ENCODE data around the gene SERPINA6. TPM values are rescaled to one million over a fixed set of nuclear protein-coding genes. Genes with fewer than 3 reads are reported as not detected.
A peak's percentile ranks its signal among the peaks of the same experiment; 100 is the strongest.
"Not testable (repeated sequence)": the region's sequence is repeated elsewhere in the genome, so short reads cannot be mapped to it uniquely, and the experiment has no call there.

Gene SERPINA6
- total RNA-seq, 8 experiments from 2014 or later, result 0.13 to 0.97 (median 0.43) TPM; not detected in 3

DNA sequence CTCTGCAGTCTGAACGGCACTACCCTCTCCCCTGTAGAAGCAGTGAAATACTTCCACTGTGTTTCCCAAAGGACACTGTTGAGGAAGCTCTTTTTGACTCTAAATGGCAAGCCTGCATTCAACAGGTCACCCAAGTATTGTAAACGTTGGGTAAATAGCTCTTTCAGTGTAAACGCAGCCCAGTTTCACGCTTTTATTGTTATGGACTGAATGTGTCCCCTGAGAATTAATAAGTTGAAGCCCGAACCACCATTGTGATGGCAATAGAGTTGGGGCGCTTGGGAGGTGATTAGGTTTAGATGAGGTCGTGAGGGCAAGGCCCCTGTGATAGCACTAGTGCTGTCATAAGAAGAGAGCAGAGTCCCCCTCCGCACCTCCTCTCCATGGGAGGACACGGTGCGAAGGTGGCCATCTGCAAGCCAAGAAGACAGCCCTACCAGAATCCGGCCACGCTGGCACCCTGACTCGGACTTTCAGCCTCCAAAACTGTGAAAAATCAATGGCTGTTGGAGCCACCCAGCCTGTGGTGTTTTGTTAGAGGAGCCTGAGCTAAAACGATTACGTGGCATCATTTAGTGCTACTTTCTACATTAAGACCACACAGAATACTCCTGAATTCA lies 31.1 kb downstream of the SERPINA6 start:
- ATAC-seq (replicated peaks in 6 of 8), result no peak
- Histone ChIP-seq H3K4me1 (replicated peaks in 1 of 2) (no peaks in the 10 kb centered on the region), H3K27ac (no peak overlapping the region), H3K4me3 (no peak overlapping the region)
- in situ Hi-C loops (cut with MboI; ENCODE audit: low pct_unique_long_range_greater_than_20kb in 2 of 9, low sequenced_read_pairs in 9 of 9, unreplicated experiment in 9 of 9), result no loop called here
- 37 to 95% (median 64%) methylated on average over 2 to 14 of the region's 15 CpGs; no CpG with 5 or more reads in 2 of the 10 experiments for WGBS, 10 experiments

DNA sequence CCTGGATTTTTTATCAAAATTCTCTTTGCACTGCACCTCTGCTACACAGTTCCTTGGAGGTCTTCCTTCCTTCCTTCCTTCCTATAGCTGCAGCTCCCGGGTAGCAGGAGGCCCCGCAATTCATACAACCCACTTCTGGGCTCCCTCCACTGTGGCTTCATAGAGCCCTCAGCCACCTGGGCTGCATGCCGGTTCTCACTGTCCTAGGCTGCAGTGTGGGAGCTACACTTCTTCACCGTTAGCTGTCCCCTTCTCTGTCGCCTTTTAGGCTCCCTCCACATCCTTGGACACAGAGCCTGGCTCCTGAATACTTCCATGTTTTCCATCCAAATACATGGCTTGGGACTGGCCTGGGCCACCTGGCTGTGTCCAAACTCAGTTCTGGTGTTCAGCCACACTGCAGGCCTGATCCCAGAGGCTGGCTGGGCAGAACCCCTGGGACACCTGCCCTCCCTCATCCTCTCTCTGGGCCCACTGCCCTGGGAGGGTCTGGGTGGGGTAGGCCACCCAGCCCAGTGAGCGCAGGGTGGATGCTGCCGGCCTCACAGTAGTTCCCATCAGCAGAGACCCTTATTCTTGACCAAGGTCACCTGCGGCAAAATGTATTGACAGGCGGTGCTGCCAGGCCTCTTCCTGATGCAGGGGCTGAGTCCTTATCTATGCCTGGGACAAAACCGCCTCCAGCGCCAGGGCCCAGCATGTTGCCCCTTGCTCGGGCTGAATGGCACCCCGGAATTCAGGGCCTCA lies 31.8 kb downstream of the SERPINA6 start:
- ATAC-seq (replicated peaks in 6 of 8), result no peak
- no peaks in the 10 kb centered on the region for H3K4me1 ChIP-seq (replicated peaks in 1 of 2)
- in situ Hi-C loops (cut with MboI; ENCODE audit: low pct_unique_long_range_greater_than_20kb in 2 of 9, low sequenced_read_pairs in 9 of 9, unreplicated experiment in 9 of 9), result no loop called here
- H3K27ac ChIP-seq, result no peak overlapping the region
- no peak overlapping the region for H3K4me3 ChIP-seq
- WGBS, 10 experiments, result 49 to 100% (median 96%) methylated on average over 2 to 6 of the region's 13 CpGs; no CpG with 5 or more reads in 6 of the 10 experiments

DNA sequence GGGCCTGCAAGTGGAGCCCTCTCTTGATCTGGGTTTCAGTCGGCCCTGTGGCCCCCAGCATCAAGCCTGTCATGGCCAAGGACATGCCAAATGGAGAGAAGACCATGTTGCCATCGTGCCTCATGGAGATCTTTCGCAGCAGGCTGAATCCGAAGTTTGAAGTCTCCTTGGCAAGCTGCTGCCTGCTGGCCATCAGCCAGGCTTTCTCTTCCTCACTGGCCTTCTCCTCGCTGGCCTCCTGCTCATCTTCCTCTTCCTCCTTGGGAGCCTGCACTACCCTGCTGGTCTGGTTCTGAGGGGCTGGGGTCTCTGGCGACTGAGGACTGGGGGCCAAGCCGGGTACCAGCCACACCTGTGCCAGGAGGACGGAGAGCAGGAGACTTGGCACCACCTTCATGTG lies 32.9 kb downstream of the SERPINA6 start:
- Histone ChIP-seq H3K27ac (no peak overlapping the region), H3K4me1 (replicated peaks in 1 of 2) (no peaks in the 10 kb centered on the region), H3K4me3 (no peak overlapping the region)
- WGBS, 10 experiments, result 22 to 90% (median 57%) methylated on average over 1 to 4 of the region's 8 CpGs; no CpG with 5 or more reads in 3 of the 10 experiments
- ATAC-seq (replicated peaks in 6 of 8), result no peak
- in situ Hi-C loops (cut with MboI; ENCODE audit: low pct_unique_long_range_greater_than_20kb in 2 of 9, low sequenced_read_pairs in 9 of 9, unreplicated experiment in 9 of 9), result no loop called here

GRCh38 chr14:94288610-94289465 lies 34.3 kb downstream of the SERPINA6 start:
- WGBS, 10 experiments, result 17 to 96% (median 83%) methylated on average over 3 to 11 of the region's 14 CpGs; no CpG with 5 or more reads in 2 of the 10 experiments
- Histone ChIP-seq H3K27ac (no peak overlapping the region), H3K4me3 (no peak overlapping the region), H3K4me1 (replicated peaks in 1 of 2) (no peaks in the 10 kb centered on the region)
- ATAC-seq (replicated peaks in 6 of 8), result no peak
- in situ Hi-C loops (cut with MboI; ENCODE audit: low pct_unique_long_range_greater_than_20kb in 2 of 9, low sequenced_read_pairs in 9 of 9, unreplicated experiment in 9 of 9), result no loop called here

DNA sequence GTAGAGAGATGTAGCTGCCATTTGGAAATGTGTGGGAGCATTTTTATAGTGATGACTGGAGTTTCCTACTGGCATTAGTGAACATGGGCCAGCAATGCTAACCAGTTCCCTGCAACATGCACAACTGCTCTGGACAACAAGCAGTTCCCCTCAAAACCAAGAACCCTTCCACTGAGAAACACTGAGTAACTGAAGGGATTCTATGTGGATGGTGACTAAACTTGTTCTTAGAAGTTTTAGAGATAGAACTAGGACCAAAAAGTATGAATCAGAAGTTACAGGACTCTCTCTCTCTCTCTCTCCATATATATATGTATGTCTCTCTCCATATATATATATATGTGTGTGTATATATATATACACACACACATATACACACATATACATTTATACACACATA lies 38.0 kb downstream of the SERPINA6 start:
- ATAC-seq (replicated peaks in 6 of 8), result no peak
- no peak overlapping the region for H3K27ac ChIP-seq
- no peaks in the 10 kb centered on the region for H3K4me1 ChIP-seq (replicated peaks in 1 of 2)
- H3K4me3 ChIP-seq, result no peak overlapping the region
- in situ Hi-C loops (cut with MboI; ENCODE audit: low pct_unique_long_range_greater_than_20kb in 2 of 9, low sequenced_read_pairs in 9 of 9, unreplicated experiment in 9 of 9), result no loop called here

DNA sequence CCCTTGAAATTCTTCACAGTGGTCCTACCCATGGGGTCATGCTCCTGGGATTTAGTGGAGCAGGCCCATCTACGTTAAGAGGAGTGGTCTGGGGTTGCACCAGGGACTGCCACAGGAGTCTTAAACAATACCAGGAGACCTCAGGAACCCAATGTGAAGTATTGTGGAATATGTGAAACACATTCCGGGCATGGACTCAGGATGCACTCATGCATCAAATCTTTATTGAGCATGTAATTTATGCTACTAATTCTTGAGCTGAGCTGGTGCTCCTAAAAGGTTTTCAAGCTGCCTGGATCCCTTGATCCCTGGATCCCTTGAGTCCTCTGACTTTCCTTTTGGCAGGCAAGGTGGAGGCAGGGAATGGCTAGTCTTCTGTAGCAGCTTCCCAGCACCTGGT lies 38.9 kb downstream of the SERPINA6 start:
- in situ Hi-C loops (cut with MboI; ENCODE audit: low pct_unique_long_range_greater_than_20kb in 2 of 9, low sequenced_read_pairs in 9 of 9, unreplicated experiment in 9 of 9), result no loop called here
- H3K4me1 ChIP-seq (replicated peaks in 1 of 2), result no peaks in the 10 kb centered on the region
- no peak overlapping the region for H3K27ac ChIP-seq
- H3K4me3 ChIP-seq, result no peak overlapping the region
- peak in 1 of 8 experiments; percentile 77 for ATAC-seq (replicated peaks in 6 of 8)
- WGBS, 10 experiments, result 30 to 100% (median 69%) methylated on average over 1 to 2 of the region's 2 CpGs; no CpG with 5 or more reads in 3 of the 10 experiments

- in situ Hi-C loops (cut with MboI; ENCODE audit: low pct_unique_long_range_greater_than_20kb in 2 of 9, low sequenced_read_pairs in 9 of 9, unreplicated experiment in 9 of 9), result no loop called here
- no peak overlapping the region for H3K4me3 ChIP-seq
- no peaks in the 10 kb centered on the region for H3K4me1 ChIP-seq (replicated peaks in 1 of 2)
- ATAC-seq (replicated peaks in 6 of 8), result no peak
- no peak overlapping the region for H3K27ac ChIP-seq
- 0 to 100% (median 100%) methylated on average over 1 to 2 of the region's 2 CpGs; no CpG with 5 or more reads in 3 of the 10 experiments for WGBS, 10 experiments
Measured at GRCh38 chr14:94282991-94283723, 40.0 kb downstream of the SERPINA6 start.

- in situ Hi-C loops (cut with MboI; ENCODE audit: low pct_unique_long_range_greater_than_20kb in 2 of 9, low sequenced_read_pairs in 9 of 9, unreplicated experiment in 9 of 9), result no loop called here
- H3K27ac ChIP-seq, result no peak overlapping the region
- no peak overlapping the region for H3K4me3 ChIP-seq
- no peak for ATAC-seq (replicated peaks in 6 of 8)
- no peaks in the 10 kb centered on the region for H3K4me1 ChIP-seq (replicated peaks in 1 of 2)
- WGBS, 10 experiments, result 8 to 100% (median 78%) methylated on average over 1 to 2 of the region's 2 CpGs; no CpG with 5 or more reads in 1 of the 10 experiments
Measured at GRCh38 chr14:94278731-94279130, 44.4 kb downstream of the SERPINA6 start.

DNA sequence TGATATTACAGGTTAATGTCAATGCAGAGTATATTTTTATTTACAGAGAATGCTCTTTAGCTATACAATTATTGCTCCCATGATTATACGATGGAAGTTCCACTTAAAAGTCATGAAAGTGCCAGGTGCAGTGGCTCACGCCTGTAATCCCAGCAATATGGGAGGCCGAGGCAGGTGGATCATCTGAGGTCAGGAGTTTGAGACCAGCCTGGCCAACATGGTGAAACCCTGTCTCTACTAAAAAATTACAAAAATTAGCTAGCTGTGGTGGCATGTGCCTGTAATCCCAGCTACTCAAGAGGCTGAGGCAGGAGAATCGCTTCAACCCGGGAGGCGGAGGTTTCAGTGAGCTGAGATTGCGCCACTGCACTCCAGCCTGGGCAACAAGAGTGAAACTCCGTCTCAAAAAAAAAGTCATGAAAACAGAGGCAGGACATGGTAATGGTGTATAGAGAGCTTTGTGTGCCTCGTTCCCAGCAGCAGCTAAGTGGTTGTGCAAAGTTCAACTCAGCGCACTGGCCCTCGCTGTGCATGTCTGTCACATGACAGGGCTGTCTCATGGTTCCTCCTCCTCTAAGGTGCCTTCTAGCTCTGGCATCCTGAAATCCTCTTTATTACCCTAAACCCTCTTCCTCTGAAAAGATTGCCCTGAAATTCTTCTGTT lies 46.1 kb downstream of the SERPINA6 start:
- H3K27ac ChIP-seq; in situ Hi-C loops (cut with MboI; ENCODE audit: low pct_unique_long_range_greater_than_20kb in 2 of 9, low sequenced_read_pairs in 9 of 9, unreplicated experiment in 9 of 9); H3K4me1 ChIP-seq (replicated peaks in 1 of 2); H3K4me3 ChIP-seq; ATAC-seq (replicated peaks in 6 of 8): not testable (repeated sequence)
- WGBS, 10 experiments, result 45 to 100% (median 89%) methylated on average over 2 to 11 of the region's 11 CpGs; no CpG with 5 or more reads in 2 of the 10 experiments

DNA sequence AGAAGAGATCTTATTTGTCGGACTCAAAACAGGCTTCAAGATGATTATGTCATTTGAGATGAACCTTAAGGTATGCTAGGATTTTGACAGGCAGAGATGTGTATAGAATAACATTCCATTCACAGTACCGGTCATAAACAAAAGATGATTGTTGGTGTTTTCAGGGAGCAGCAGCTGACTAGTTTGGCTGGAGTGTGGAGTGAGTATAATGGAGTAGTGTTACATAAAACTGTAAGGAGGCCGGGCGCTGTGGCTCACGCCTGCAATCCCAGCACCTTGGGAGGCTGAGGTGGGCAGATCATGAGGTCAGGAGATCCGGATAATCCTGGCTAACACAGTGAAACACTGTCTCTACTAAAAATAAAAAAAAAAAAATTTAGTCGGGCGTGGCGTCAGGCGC lies 54.0 kb downstream of the SERPINA6 start:
- no peak for ATAC-seq (replicated peaks in 6 of 8)
- Histone ChIP-seq H3K4me1 (replicated peaks in 1 of 2) (no peaks in the 10 kb centered on the region), H3K4me3 (no peak overlapping the region), H3K27ac (no peak overlapping the region)
- 60 to 100% (median 89%) methylated on average over 1 to 7 of the region's 10 CpGs for WGBS, 10 experiments
- in situ Hi-C loops (cut with MboI; ENCODE audit: low pct_unique_long_range_greater_than_20kb in 2 of 9, low sequenced_read_pairs in 9 of 9, unreplicated experiment in 9 of 9), result no loop called here

DNA sequence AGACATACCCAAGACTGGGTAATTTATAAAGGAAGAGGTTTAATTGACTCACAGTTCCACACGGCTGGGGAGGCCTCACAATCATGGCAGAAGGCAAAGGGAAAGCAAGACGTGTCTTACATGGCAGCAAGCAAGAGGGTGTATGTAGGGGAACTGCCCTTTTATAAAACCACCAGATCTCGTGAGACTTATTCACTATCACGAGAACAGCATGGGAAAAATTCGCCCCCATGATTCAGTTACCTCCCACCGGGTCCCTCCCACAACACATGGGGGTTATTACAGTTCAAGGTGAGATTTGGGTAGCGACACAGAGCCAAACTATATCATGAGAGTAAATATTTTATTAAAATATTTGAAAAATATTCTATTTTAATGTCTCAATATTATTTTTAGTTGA lies 54.6 kb downstream of the SERPINA6 start:
- H3K4me3 ChIP-seq; ATAC-seq (replicated peaks in 6 of 8); H3K27ac ChIP-seq; H3K4me1 ChIP-seq (replicated peaks in 1 of 2); in situ Hi-C loops (cut with MboI; ENCODE audit: low pct_unique_long_range_greater_than_20kb in 2 of 9, low sequenced_read_pairs in 9 of 9, unreplicated experiment in 9 of 9): not testable (repeated sequence)
- WGBS, 10 experiments, result 44 to 100% (median 90%) methylated on average over 2 to 7 of the region's 7 CpGs; no CpG with 5 or more reads in 2 of the 10 experiments

DNA sequence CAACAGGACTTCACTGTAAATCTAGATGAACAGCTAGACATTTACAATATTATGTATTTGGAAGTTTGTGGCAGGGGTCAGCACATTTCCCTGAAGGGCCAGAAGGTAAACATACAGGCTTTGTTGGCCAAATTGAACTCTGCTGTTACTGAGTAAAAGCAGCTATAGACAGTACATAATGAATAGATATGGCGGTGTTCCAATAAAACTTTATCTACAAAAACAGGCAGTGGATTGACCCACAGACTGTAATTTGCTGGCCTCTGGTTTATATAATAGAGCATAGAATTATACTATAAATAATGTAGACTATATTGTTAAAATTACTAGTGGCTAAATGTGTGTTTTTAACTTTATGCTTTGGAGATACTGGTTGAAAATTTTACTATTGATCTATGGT lies 55.8 kb downstream of the SERPINA6 start:
- Histone ChIP-seq H3K27ac (no peak overlapping the region), H3K4me1 (replicated peaks in 1 of 2) (no peaks in the 10 kb centered on the region), H3K4me3 (no peak overlapping the region)
- ATAC-seq (replicated peaks in 6 of 8), result no peak
- WGBS, 10 experiments, result 75 to 100% (median 100%) methylated on average over 1 of the region's 1 CpG; no CpG with 5 or more reads in 5 of the 10 experiments
- in situ Hi-C loops (cut with MboI; ENCODE audit: low pct_unique_long_range_greater_than_20kb in 2 of 9, low sequenced_read_pairs in 9 of 9, unreplicated experiment in 9 of 9), result no loop called here
